H9 (cell line): ENCODE data around the gene LILRA6. TPM values are rescaled to one million over a fixed set of nuclear protein-coding genes. Genes with fewer than 3 reads are reported as not detected.

Experiments used
- DNase-seq: peaks from one replicate; pipeline ENCODE4 v3.0.0-alpha.2; 2017
- H2AFZ ChIP-seq: one replicate; pipeline ENCODE4 v1.6.1; 2013; ENCODE audit warnings: mild to moderate bottlenecking, low read length, control low read depth, moderate library complexity
- H2AK5ac ChIP-seq: 2 replicates; pipeline ENCODE4 v1.6.1; 2013; ENCODE audit warnings: low read length, control low read depth, mixed read lengths; ENCODE audit not compliant: insufficient read length
- H2BK120ac ChIP-seq: one replicate; pipeline ENCODE4 v1.6.1; 2013; ENCODE audit warnings: low read depth, mild to moderate bottlenecking, low read length, control low read depth, inconsistent platforms; ENCODE audit not compliant: poor library complexity, severe bottlenecking
- H2BK12ac ChIP-seq: 2 replicates; pipeline ENCODE4 v1.6.1; 2013; ENCODE audit warnings: low read length, control low read depth, mixed read lengths, low read depth; ENCODE audit not compliant: insufficient read length
- H2BK15ac ChIP-seq: 2 replicates; pipeline ENCODE4 v1.6.1; 2013; ENCODE audit warnings: low read depth, low read length, control low read depth
- H2BK20ac ChIP-seq: one replicate; pipeline ENCODE4 v1.6.1; 2013; ENCODE audit warnings: low read depth, mild to moderate bottlenecking, low read length, control low read depth, inconsistent platforms; ENCODE audit not compliant: poor library complexity, severe bottlenecking
- H2BK5ac ChIP-seq: 2 replicates; pipeline ENCODE4 v1.6.1; 2013; ENCODE audit warnings: low read length, control low read depth, mixed read lengths; ENCODE audit not compliant: insufficient read length
- H3K14ac ChIP-seq: 2 replicates; pipeline ENCODE4 v1.6.1; 2013; ENCODE audit warnings: low read length, control low read depth; ENCODE audit not compliant: insufficient read depth
- H3K18ac ChIP-seq: 2 replicates; pipeline ENCODE4 v1.6.1; 2013; ENCODE audit warnings: low read depth, mild to moderate bottlenecking, mixed read lengths, low read length, control low read depth; ENCODE audit not compliant: insufficient read length
- H3K23ac ChIP-seq: 2 replicates; pipeline ENCODE4 v1.6.1; 2013; ENCODE audit warnings: low read length, control low read depth, mixed read lengths, low read depth; ENCODE audit not compliant: insufficient read length
- H3K23me2 ChIP-seq: 2 replicates; pipeline ENCODE4 v1.6.1; 2013; ENCODE audit warnings: low read depth, mild to moderate bottlenecking, mixed read lengths, low read length, control low read depth; ENCODE audit not compliant: insufficient read length, poor library complexity, severe bottlenecking
- H3K27ac ChIP-seq: 2 replicates; pipeline ENCODE4 v1.5.1; 2013; ENCODE audit warnings: low read length, control low read depth, mixed read lengths, low read depth; ENCODE audit not compliant: insufficient read length
- H3K27me3 ChIP-seq: 2 replicates; pipeline ENCODE4 v1.6.1; 2013; ENCODE audit warnings: low read length, control low read depth, inconsistent platforms; ENCODE audit not compliant: insufficient read depth
- H3K4ac ChIP-seq: 2 replicates; pipeline ENCODE4 v1.6.1; 2013; ENCODE audit warnings: low read depth, mild to moderate bottlenecking, control low read depth, inconsistent platforms, low read length, moderate library complexity
- H3K4me1 ChIP-seq: 2 replicates; pipeline ENCODE4 v1.6.1; 2013; ENCODE audit warnings: low read length, control low read depth, inconsistent platforms; ENCODE audit not compliant: insufficient read depth
- H3K4me2 ChIP-seq: 2 replicates; pipeline ENCODE4 v1.6.1; 2013; ENCODE audit warnings: low read length, control low read depth, mixed read lengths; ENCODE audit not compliant: insufficient read length, insufficient read depth
- H3K56ac ChIP-seq: 2 replicates; pipeline ENCODE4 v1.6.1; 2013; ENCODE audit warnings: low read depth, mild to moderate bottlenecking, mixed read lengths, low read length, control low read depth; ENCODE audit not compliant: insufficient read length
- H3K79me1 ChIP-seq: 2 replicates; pipeline ENCODE4 v1.6.1; 2013; ENCODE audit warnings: low read depth, mild to moderate bottlenecking, moderate library complexity, low read length, control low read depth, inconsistent platforms; ENCODE audit not compliant: insufficient read depth, poor library complexity, severe bottlenecking
- H3K79me2 ChIP-seq: 2 replicates; pipeline ENCODE4 v1.6.1; 2013; ENCODE audit warnings: low read length, control low read depth, inconsistent platforms; ENCODE audit not compliant: insufficient read depth
- H3K9ac ChIP-seq: 2 replicates; pipeline ENCODE4 v1.6.1; 2013; ENCODE audit warnings: low read length, control low read depth, mixed read lengths; ENCODE audit not compliant: insufficient read length; ENCODE audit errors: extremely low read depth
- H3K9me3 ChIP-seq: one replicate; pipeline ENCODE4 v1.6.1; 2013; ENCODE audit warnings: low read depth, low read length, inconsistent platforms; ENCODE audit not compliant: control insufficient read depth
- H3T11ph ChIP-seq: one replicate; pipeline ENCODE4 v1.6.1; 2013; ENCODE audit warnings: mild to moderate bottlenecking, low read length, control low read depth, inconsistent platforms
- H4K20me1 ChIP-seq: one replicate; pipeline ENCODE4 v1.6.1; 2013; ENCODE audit not compliant: control insufficient read depth, insufficient read length, insufficient read depth
- H4K5ac ChIP-seq: 2 replicates; pipeline ENCODE4 v1.6.1; 2013; ENCODE audit warnings: low read depth, mild to moderate bottlenecking, mixed read lengths, low read length, control low read depth; ENCODE audit not compliant: insufficient read length
- H4K8ac ChIP-seq: replicated peaks from 2 replicates; pipeline ENCODE4 v1.6.1; 2013; ENCODE audit warnings: low read length, control low read depth, mixed read lengths, low read depth; ENCODE audit not compliant: insufficient read length
- H4K91ac ChIP-seq: 2 replicates; pipeline ENCODE4 v1.6.1; 2013; ENCODE audit warnings: low read depth, mild to moderate bottlenecking, moderate library complexity, mixed read lengths, low read length, control low read depth; ENCODE audit not compliant: insufficient read length
- H3K27ac Mint-ChIP-seq, 3 experiments: 2 replicates in 2 of 3; 3 replicates in 1 of 3; pipeline ENCODE4 v1.8.0; 2020 to 2021; ENCODE audit warnings: mixed read lengths in 3 of 3, mild to moderate bottlenecking in 1 of 3, moderate library complexity in 1 of 3
- H3K27me3 Mint-ChIP-seq: 2 replicates; pipeline ENCODE4 v1.8.0; 2021; ENCODE audit warnings: low read depth, mild to moderate bottlenecking, moderate library complexity, mixed read lengths
- H3K36me3 Mint-ChIP-seq, 3 experiments: 2 replicates in 2 of 3; 3 replicates in 1 of 3; pipeline ENCODE4 v1.8.0; 2020 to 2021; ENCODE audit warnings: low read depth in 3 of 3, mixed read lengths in 3 of 3; ENCODE audit not compliant: insufficient read depth in 1 of 3
- H3K4me1 Mint-ChIP-seq, 2 experiments: 2 replicates each; pipeline ENCODE4 v1.8.0; 2020; ENCODE audit warnings: mixed read lengths in 2 of 2
- H3K4me3 Mint-ChIP-seq, 2 experiments: 2 replicates in 1 of 2; 3 replicates in 1 of 2; pipeline ENCODE4 v1.8.0; 2020 to 2021; ENCODE audit warnings: mild to moderate bottlenecking in 2 of 2, mixed read lengths in 2 of 2, moderate library complexity in 1 of 2
- H3K9me3 Mint-ChIP-seq, 2 experiments: 2 replicates in 1 of 2; 3 replicates in 1 of 2; pipeline ENCODE4 v1.8.0; 2020; ENCODE audit warnings: mild to moderate bottlenecking in 2 of 2, mixed read lengths in 2 of 2, moderate library complexity in 1 of 2
- WGBS: extraction: QIAGEN DNeasy Blood & Tissue Kit; methylation state at CpG from one replicate; pipeline ENCODE4 v1.1.7; 2013; ENCODE audit warnings: missing lambda C conversion rate, low lambda C conversion rate, mixed read lengths; ENCODE audit not compliant: insufficient read length; ENCODE audit errors: extremely low coverage; 5-methylcytosine and 5-hydroxymethylcytosine counted together
- total RNA-seq: library from RNA; stranded (reverse); gene quantifications from 2 replicates; pipeline ENCODE4 v1.2.1, GENCODE V29; 2021
- TF ChIP-seq, protein P1 (sequence below): fragments of 200-600 bp; sonication (generic); conservative IDR thresholded peaks from 3 replicates; pipeline ENCODE4 v1.8.0; 2021; ENCODE audit warnings: antibody characterized with exemption, mild to moderate bottlenecking

LILRA6 gene
- total RNA-seq, 1 experiment from 2014 or later, result not detected

DNA sequence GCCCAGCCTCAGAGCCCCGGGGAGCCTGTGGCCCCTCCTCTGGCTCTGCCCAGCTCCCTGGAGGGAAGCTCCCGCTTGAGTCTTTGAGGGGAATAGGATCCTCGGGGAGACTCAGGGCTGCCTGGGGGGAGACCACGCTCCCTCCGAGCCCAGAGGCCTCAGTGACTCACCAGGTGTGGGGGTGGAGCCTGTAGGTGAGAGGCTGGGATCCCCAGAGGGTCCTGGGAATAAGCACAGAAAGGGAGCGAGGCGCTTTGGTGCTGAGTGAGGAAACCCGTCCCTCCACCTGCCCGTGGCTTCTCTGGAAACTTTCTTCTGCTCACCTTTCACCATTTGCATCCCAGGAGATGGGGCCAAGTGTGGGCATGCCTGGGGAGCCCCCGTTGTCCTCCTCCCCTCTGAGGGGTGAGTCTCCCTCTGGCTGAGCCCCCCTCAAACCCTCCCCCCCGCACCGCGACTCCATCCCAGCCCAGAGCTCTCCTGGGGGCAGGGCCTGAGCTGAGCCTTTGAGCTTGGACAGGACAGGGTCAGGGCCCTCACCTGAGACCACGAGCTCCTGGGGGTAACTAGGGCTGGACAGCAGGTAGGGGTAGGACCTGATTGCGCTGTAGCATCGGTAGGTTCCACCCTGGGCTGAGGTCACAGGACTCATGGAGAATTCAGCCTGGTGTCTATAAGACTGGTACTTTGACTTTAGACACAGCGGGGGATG is 11.8 kb upstream of the LILRA6 start:
- H3K4ac ChIP-seq, result no peak overlapping the region
- no peaks in the 10 kb centered on the region for H3K9me3 ChIP-seq
- H2BK5ac ChIP-seq, result no peak overlapping the region
- no peaks in the 10 kb centered on the region for H3K79me1 ChIP-seq
- H2BK12ac ChIP-seq, result no peak overlapping the region
- H2AK5ac ChIP-seq, result no peak overlapping the region
- H3K9me3 Mint-ChIP-seq, result peaks cover 0 to 25% of the 10 kb centered on the region in 2 experiments; a peak in 2 of 5 replicates
- peak; percentile 30 for DNase-seq
- H4K20me1 ChIP-seq, result no peaks in the 10 kb centered on the region
- H2BK20ac ChIP-seq, result no peak overlapping the region
- no peak overlapping the region for H4K8ac ChIP-seq
- H4K91ac ChIP-seq, result no peak overlapping the region
- no peaks in the 10 kb centered on the region for H3K4me1 ChIP-seq
- H3K36me3 Mint-ChIP-seq, result no peaks in the 10 kb centered on the region
- no peak overlapping the region for H3K14ac ChIP-seq
- H3K27ac ChIP-seq, result no peak overlapping the region
- H2AFZ ChIP-seq, result no peak overlapping the region
- H3K56ac ChIP-seq, result no peak overlapping the region
- no peak overlapping the region for H3K18ac ChIP-seq
- H2BK120ac ChIP-seq, result no peak overlapping the region
- no peak overlapping the region for H3K9ac ChIP-seq
- H2BK15ac ChIP-seq, result no peak overlapping the region
- H3K4me2 ChIP-seq, result no peak overlapping the region
- no peak overlapping the region for H3K23ac ChIP-seq
- H3K27me3 Mint-ChIP-seq, result peaks cover 37% of the 10 kb centered on the region
- H3K79me2 ChIP-seq, result no peaks in the 10 kb centered on the region
- H3K4me1 Mint-ChIP-seq, result peaks cover 3 to 6% of the 10 kb centered on the region in 2 experiments; a peak in 3 of 4 replicates
- H3T11ph ChIP-seq, result no peak overlapping the region
- H3K27ac Mint-ChIP-seq, result no peak overlapping the region
- no CpG with 5 or more reads among the region's 17 CpGs for WGBS
- H3K27me3 ChIP-seq, result no peaks in the 10 kb centered on the region
- TF ChIP-seq, protein P1, sequence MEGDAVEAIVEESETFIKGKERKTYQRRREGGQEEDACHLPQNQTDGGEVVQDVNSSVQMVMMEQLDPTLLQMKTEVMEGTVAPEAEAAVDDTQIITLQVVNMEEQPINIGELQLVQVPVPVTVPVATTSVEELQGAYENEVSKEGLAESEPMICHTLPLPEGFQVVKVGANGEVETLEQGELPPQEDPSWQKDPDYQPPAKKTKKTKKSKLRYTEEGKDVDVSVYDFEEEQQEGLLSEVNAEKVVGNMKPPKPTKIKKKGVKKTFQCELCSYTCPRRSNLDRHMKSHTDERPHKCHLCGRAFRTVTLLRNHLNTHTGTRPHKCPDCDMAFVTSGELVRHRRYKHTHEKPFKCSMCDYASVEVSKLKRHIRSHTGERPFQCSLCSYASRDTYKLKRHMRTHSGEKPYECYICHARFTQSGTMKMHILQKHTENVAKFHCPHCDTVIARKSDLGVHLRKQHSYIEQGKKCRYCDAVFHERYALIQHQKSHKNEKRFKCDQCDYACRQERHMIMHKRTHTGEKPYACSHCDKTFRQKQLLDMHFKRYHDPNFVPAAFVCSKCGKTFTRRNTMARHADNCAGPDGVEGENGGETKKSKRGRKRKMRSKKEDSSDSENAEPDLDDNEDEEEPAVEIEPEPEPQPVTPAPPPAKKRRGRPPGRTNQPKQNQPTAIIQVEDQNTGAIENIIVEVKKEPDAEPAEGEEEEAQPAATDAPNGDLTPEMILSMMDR, result no peak
- H4K5ac ChIP-seq, result no peak overlapping the region
- no peak overlapping the region for H3K4me3 Mint-ChIP-seq
- no peaks in the 10 kb centered on the region for H3K23me2 ChIP-seq
